Body of pancreas (tissue), 4 donors: ENCODE measurements around the gene SPATA13.

Experiments used
- CTCF ChIP-seq, 7 experiments: fragments of 450-650 bp in 4 of 7; fragments of 200-600 bp in 3 of 7; sonication (generic) in 3 of 7; IDR thresholded peaks; one replicate each; pipeline ENCODE4 v1.5.1; 2016 to 2019; ENCODE audit warnings: antibody characterized with exemption in 7 of 7
- POLR2A ChIP-seq, 3 donors: fragments of 450-650 bp; IDR thresholded peaks; one replicate each; pipeline ENCODE4 v1.6.1; 2016; ENCODE audit warnings: antibody characterized with exemption in 3 of 3, mild to moderate bottlenecking in 2 of 3

GRCh38 chr13:24152292-24153214 lies 8.0 kb upstream of the SPATA13 start:
- TF ChIP-seq CTCF (IDR thresholded peaks at IDR 0.05) (no peak), POLR2A (IDR thresholded peaks at IDR 0.05) (no peak)
